NCI-H1092 (cell line): ENCODE data around the gene COG2.
"Not testable (repeated sequence)": the region's sequence is repeated elsewhere in the genome, so short reads cannot be mapped to it uniquely, and the experiment has no call there.

Source experiments
- DNase-seq: peaks from one replicate; lab custom pipeline; 2025; lab: John Stamatoyannopoulos, UW

COG2 gene

GRCh38 chr1:230715510-230715909, 73.2 kb downstream of the COG2 start:
- no peak for DNase-seq

GRCh38 chr1:230716453-230716852, 74.2 kb downstream of the COG2 start:
- DNase-seq = not testable (repeated sequence)

GRCh38 chr1:230717251-230717650, 75.0 kb downstream of the COG2 start:
- no peak for DNase-seq

- DNase-seq = not testable (repeated sequence)
These were observed 79.7 kb downstream of the COG2 start for GRCh38 chr1:230721849-230722522.

GRCh38 chr1:230725256-230726012, 83.2 kb downstream of the COG2 start:
- no peak for DNase-seq

GRCh38 chr1:230728710-230729392, 86.6 kb downstream of the COG2 start:
- DNase-seq = peak; percentile 83

GRCh38 chr1:230730977-230731376, 88.7 kb downstream of the COG2 start:
- peak; percentile 84 for DNase-seq

- DNase-seq = no peak
These were observed 93.2 kb downstream of the COG2 start for GRCh38 chr1:230735447-230735846.

GRCh38 chr1:230737622-230738262, 95.5 kb downstream of the COG2 start:
- no peak for DNase-seq

GRCh38 chr1:230739564-230740290, 97.4 kb downstream of the COG2 start:
- no peak for DNase-seq
